Gastroesophageal sphincter (tissue), 3 donors: ENCODE results near the gene UBA6.

Experiments used
- CTCF ChIP-seq, 4 experiments: fragments of 200-600 bp in 2 of 4; fragments of 450-650 bp in 2 of 4; sonication (generic) in 1 of 4; IDR thresholded peaks; one replicate each; pipeline ENCODE4 v1.5.1; 2017 to 2019; ENCODE audit warnings: antibody characterized with exemption in 4 of 4, mild to moderate bottlenecking in 2 of 4, moderate library complexity in 2 of 4
- POLR2A ChIP-seq, 2 donors: fragments of 450-650 bp; IDR thresholded peaks; one replicate each; pipeline ENCODE4 v1.6.1; 2017; ENCODE audit warnings: antibody characterized with exemption in 2 of 2, mild to moderate bottlenecking in 2 of 2, moderate library complexity in 1 of 2
- POLR2AphosphoS5 ChIP-seq: sonication (generic); formaldehyde crosslinking; IDR thresholded peaks from one replicate; pipeline ENCODE4 v1.6.1; 2017; ENCODE audit warnings: antibody characterized with exemption

GRCh38 chr4:67719953-67720617, 19.1 kb upstream of the UBA6 start:
- TF ChIP-seq CTCF (IDR thresholded peaks at IDR 0.05) (no peak), POLR2AphosphoS5 (no peak), POLR2A (IDR thresholded peaks at IDR 0.05) (no peak)
